Effector memory CD4-positive, alpha-beta T cell (primary cell): Measurements from ENCODE around the gene PLCL2.
"Not testable (repeated sequence)": the region's sequence is repeated elsewhere in the genome, so short reads cannot be mapped to it uniquely, and the experiment has no call there.

Experiments used
- DNase-seq, 3 donors: peaks; one replicate each; pipeline ENCODE4 v3.0.0-alpha.2; 2020
- H3K27ac ChIP-seq: 2 replicates; pipeline ENCODE4 v1.7.0; 2013; ENCODE audit warnings: mild to moderate bottlenecking, low read length, moderate library complexity; ENCODE audit not compliant: insufficient read depth, poor library complexity, severe bottlenecking
- H3K27me3 ChIP-seq: replicated peaks from 2 replicates; pipeline ENCODE4 v1.7.0; 2013; ENCODE audit warnings: mild to moderate bottlenecking, low read length; ENCODE audit not compliant: insufficient read depth, control insufficient read depth, poor library complexity, severe bottlenecking
- H3K36me3 ChIP-seq: 2 replicates; pipeline ENCODE4 v1.7.0; 2013; ENCODE audit warnings: mild to moderate bottlenecking, low read length, moderate library complexity; ENCODE audit not compliant: control insufficient read depth, insufficient read depth
- H3K4me1 ChIP-seq: 2 replicates; pipeline ENCODE4 v1.7.0; 2013; ENCODE audit warnings: low read length, mild to moderate bottlenecking; ENCODE audit not compliant: control insufficient read depth, insufficient read depth, poor library complexity, severe bottlenecking
- H3K4me3 ChIP-seq: 2 replicates; pipeline ENCODE4 v1.7.0; 2013; ENCODE audit warnings: low read length, low read depth, mild to moderate bottlenecking; ENCODE audit not compliant: insufficient read depth, poor library complexity, severe bottlenecking
- H3K9me3 ChIP-seq: 2 replicates; pipeline ENCODE4 v1.7.0; 2013; ENCODE audit warnings: mild to moderate bottlenecking, low read length, moderate library complexity; ENCODE audit not compliant: control insufficient read depth

PLCL2 gene

GRCh38 chr3:17089314-17089700, 204.6 kb downstream of the PLCL2 start:
- H3K4me3 ChIP-seq: no peak overlapping the region
- no peaks in the 10 kb centered on the region for H3K27me3 ChIP-seq
- peaks cover 16% of the 10 kb centered on the region for H3K4me1 ChIP-seq
- H3K9me3 ChIP-seq: no peaks in the 10 kb centered on the region
- H3K27ac ChIP-seq: no peak overlapping the region
- DNase-seq: no peak
- peaks cover 22% of the 10 kb centered on the region for H3K36me3 ChIP-seq

- peaks cover 16% of the 10 kb centered on the region for H3K4me1 ChIP-seq
- H3K36me3 ChIP-seq: peaks cover 19% of the 10 kb centered on the region
- no peak overlapping the region for H3K27ac ChIP-seq
- no peaks in the 10 kb centered on the region for H3K9me3 ChIP-seq
- no peak overlapping the region for H3K4me3 ChIP-seq
- H3K27me3 ChIP-seq: no peaks in the 10 kb centered on the region
- no peak for DNase-seq
Measured at GRCh38 chr3:17090280-17090983, 205.7 kb downstream of the PLCL2 start.

- no peaks in the 10 kb centered on the region for H3K27me3 ChIP-seq
- no peak overlapping the region for H3K4me3 ChIP-seq
- H3K27ac ChIP-seq: no peak overlapping the region
- DNase-seq: no peak
- H3K9me3 ChIP-seq: no peaks in the 10 kb centered on the region
- H3K36me3 ChIP-seq: peaks cover 19% of the 10 kb centered on the region
- peaks cover 16% of the 10 kb centered on the region for H3K4me1 ChIP-seq
Measured at GRCh38 chr3:17091910-17092582, 207.3 kb downstream of the PLCL2 start.

GRCh38 chr3:17092583-17092933, 207.8 kb downstream of the PLCL2 start:
- H3K27me3 ChIP-seq: no peaks in the 10 kb centered on the region
- H3K4me3 ChIP-seq: no peak overlapping the region
- peaks cover 19% of the 10 kb centered on the region for H3K36me3 ChIP-seq
- peaks cover 16% of the 10 kb centered on the region for H3K4me1 ChIP-seq
- no peak overlapping the region for H3K27ac ChIP-seq
- no peaks in the 10 kb centered on the region for H3K9me3 ChIP-seq
- no peak for DNase-seq

- no peak overlapping the region for H3K4me3 ChIP-seq
- peaks cover 18% of the 10 kb centered on the region for H3K36me3 ChIP-seq
- no peak overlapping the region for H3K27ac ChIP-seq
- H3K4me1 ChIP-seq: no peaks in the 10 kb centered on the region
- H3K27me3 ChIP-seq: no peaks in the 10 kb centered on the region
- no peaks in the 10 kb centered on the region for H3K9me3 ChIP-seq
- DNase-seq: no peak
Measured at GRCh38 chr3:17094551-17094950, 209.8 kb downstream of the PLCL2 start.

- no peaks in the 10 kb centered on the region for H3K36me3 ChIP-seq
Measured at GRCh38 chr3:17103579-17103978, 218.8 kb downstream of the PLCL2 start.

GRCh38 chr3:17106801-17107200, 222.0 kb downstream of the PLCL2 start:
- not testable (repeated sequence) for H3K9me3 ChIP-seq, DNase-seq, H3K27ac ChIP-seq, H3K36me3 ChIP-seq, H3K27me3 ChIP-seq, H3K4me1 ChIP-seq, H3K4me3 ChIP-seq

More at GRCh38 chr3:17103579-17103978, 218.8 kb downstream of the PLCL2 start:
- no peak for DNase-seq
- Histone ChIP-seq H3K4me1 (no peaks in the 10 kb centered on the region), H3K4me3 (no peak overlapping the region), H3K27me3 (no peaks in the 10 kb centered on the region), H3K9me3 (no peaks in the 10 kb centered on the region), H3K27ac (no peak overlapping the region)

- Histone ChIP-seq H3K36me3 (no peaks in the 10 kb centered on the region), H3K4me3 (no peak overlapping the region), H3K9me3 (no peaks in the 10 kb centered on the region), H3K4me1 (no peaks in the 10 kb centered on the region), H3K27me3 (no peaks in the 10 kb centered on the region), H3K27ac (no peak overlapping the region)
- no peak for DNase-seq
Measured at GRCh38 chr3:17110660-17111396, 226.1 kb downstream of the PLCL2 start.

GRCh38 chr3:17111586-17111985, 226.8 kb downstream of the PLCL2 start:
- no peak for DNase-seq
- Histone ChIP-seq H3K9me3 (no peaks in the 10 kb centered on the region), H3K27ac (no peak overlapping the region), H3K36me3 (no peaks in the 10 kb centered on the region), H3K4me3 (no peak overlapping the region), H3K4me1 (no peaks in the 10 kb centered on the region), H3K27me3 (no peaks in the 10 kb centered on the region)

GRCh38 chr3:17115186-17115585, 230.4 kb downstream of the PLCL2 start:
- Histone ChIP-seq H3K4me1 (no peaks in the 10 kb centered on the region), H3K36me3 (no peaks in the 10 kb centered on the region), H3K27ac (no peak overlapping the region), H3K27me3 (no peaks in the 10 kb centered on the region), H3K4me3 (no peak overlapping the region), H3K9me3 (no peaks in the 10 kb centered on the region)
- DNase-seq: no peak
